ENCODE results near the gene MAP7D3.

- TF ChIP-seq, protein P1, sequence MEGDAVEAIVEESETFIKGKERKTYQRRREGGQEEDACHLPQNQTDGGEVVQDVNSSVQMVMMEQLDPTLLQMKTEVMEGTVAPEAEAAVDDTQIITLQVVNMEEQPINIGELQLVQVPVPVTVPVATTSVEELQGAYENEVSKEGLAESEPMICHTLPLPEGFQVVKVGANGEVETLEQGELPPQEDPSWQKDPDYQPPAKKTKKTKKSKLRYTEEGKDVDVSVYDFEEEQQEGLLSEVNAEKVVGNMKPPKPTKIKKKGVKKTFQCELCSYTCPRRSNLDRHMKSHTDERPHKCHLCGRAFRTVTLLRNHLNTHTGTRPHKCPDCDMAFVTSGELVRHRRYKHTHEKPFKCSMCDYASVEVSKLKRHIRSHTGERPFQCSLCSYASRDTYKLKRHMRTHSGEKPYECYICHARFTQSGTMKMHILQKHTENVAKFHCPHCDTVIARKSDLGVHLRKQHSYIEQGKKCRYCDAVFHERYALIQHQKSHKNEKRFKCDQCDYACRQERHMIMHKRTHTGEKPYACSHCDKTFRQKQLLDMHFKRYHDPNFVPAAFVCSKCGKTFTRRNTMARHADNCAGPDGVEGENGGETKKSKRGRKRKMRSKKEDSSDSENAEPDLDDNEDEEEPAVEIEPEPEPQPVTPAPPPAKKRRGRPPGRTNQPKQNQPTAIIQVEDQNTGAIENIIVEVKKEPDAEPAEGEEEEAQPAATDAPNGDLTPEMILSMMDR (IDR thresholded peaks at IDR 0.05 in 2 of 3, conservative IDR thresholded peaks at IDR 0.05 in 1 of 3; ENCODE audit: borderline replicate concordance in 1 of 3, insufficient read depth in 1 of 3, low read depth in 2 of 3, low read length in 2 of 3) = peak; percentile 53 to 67 (median 64); a peak in 5 of 6 replicates
- TF ChIP-seq YY1 (IDR thresholded peaks at IDR 0.05; ENCODE audit: extremely low read depth, insufficient replicate concordance, low read depth, low read length) (no peak), RAD21 (IDR thresholded peaks at IDR 0.05; ENCODE audit: low read depth) (peak; percentile 75), EZH2 (IDR thresholded peaks at IDR 0.05) (no peak), POLR2A (IDR thresholded peaks at IDR 0.05; ENCODE audit: borderline replicate concordance, extremely low read depth, insufficient read depth, insufficient read length) (no peak), POLR2AphosphoS5 (IDR thresholded peaks at IDR 0.05; ENCODE audit: low read depth, low read length) (no peak)
Measured at GRCh38 chrX:136268051-136269048, 17.1 kb upstream of the MAP7D3 start.

All from HCT116 (cell line).